HG02973 (cell line): Measurements from ENCODE around the gene RPL3.

ENCODE experiments used
- ATAC-seq: cut with Tn5 transposase; IDR thresholded peaks from one replicate; pipeline ENCODE4 v1.9.1; 2021; ENCODE audit warnings: moderate library complexity; ENCODE audit not compliant: unreplicated experiment

RPL3 gene

GRCh38 chr22:39317775-39318506, 1.5 kb downstream of the RPL3 start:
- no peak for ATAC-seq

GRCh38 chr22:39317084-39317774, 2.2 kb downstream of the RPL3 start:
- no peak for ATAC-seq

- no peak for ATAC-seq
These were observed 2.9 kb downstream of the RPL3 start for GRCh38 chr22:39316440-39317083.

GRCh38 chr22:39315389-39315788, 4.0 kb downstream of the RPL3 start:
- ATAC-seq: no peak

GRCh38 chr22:39314251-39314971, 5.0 kb downstream of the RPL3 start:
- ATAC-seq: no peak

GRCh38 chr22:39313258-39314001, 6.0 kb downstream of the RPL3 start:
- ATAC-seq: no peak

GRCh38 chr22:39312410-39312809, 7.0 kb downstream of the RPL3 start:
- no peak for ATAC-seq

GRCh38 chr22:39311592-39312400, 7.6 kb downstream of the RPL3 start:
- ATAC-seq: no peak

GRCh38 chr22:39309881-39310714, 9.3 kb downstream of the RPL3 start:
- no peak for ATAC-seq

- no peak for ATAC-seq
These were observed 10.0 kb downstream of the RPL3 start for GRCh38 chr22:39309364-39309861.

GRCh38 chr22:39308614-39309363, 10.6 kb downstream of the RPL3 start:
- ATAC-seq: no peak

- no peak for ATAC-seq
These were observed 12.7 kb downstream of the RPL3 start for GRCh38 chr22:39306456-39307361.

- ATAC-seq: no peak
These were observed 15.3 kb downstream of the RPL3 start for GRCh38 chr22:39303892-39304671.

- ATAC-seq: no peak
These were observed 16.1 kb downstream of the RPL3 start for GRCh38 chr22:39303358-39303757.

GRCh38 chr22:39302431-39302960, 16.9 kb downstream of the RPL3 start:
- ATAC-seq: no peak

- ATAC-seq: no peak
These were observed 17.5 kb downstream of the RPL3 start for GRCh38 chr22:39301926-39302325.
